Measurements from ENCODE around the gene TEX264. TPM values are rescaled to one million over a fixed set of nuclear protein-coding genes. Genes with fewer than 3 reads are reported as not detected.

TEX264 gene
- total RNA-seq, 1 donor from 2014 or later, result 31.5 TPM

DNA sequence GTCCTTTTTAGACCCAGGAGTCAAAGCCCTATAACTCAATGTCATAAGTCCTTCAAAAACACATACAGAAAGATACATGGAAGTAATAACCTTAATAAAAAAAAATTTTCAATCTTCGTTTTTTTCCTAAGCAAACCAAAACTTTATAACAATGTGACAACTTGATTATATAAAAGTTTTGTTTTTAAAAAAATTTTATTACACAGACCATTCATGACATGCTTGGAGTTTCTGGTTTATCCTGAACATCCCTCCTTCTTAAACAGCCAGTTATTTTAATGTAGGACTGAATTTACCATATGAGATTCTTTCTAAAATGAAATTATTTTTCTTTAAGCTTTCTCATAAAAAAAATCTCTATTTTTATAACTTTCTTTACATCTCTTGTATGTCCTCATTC, 77.3 kb downstream of the TEX264 start:
- DNase-seq (ENCODE audit: low read depth, low spot score), result no peak

DNA sequence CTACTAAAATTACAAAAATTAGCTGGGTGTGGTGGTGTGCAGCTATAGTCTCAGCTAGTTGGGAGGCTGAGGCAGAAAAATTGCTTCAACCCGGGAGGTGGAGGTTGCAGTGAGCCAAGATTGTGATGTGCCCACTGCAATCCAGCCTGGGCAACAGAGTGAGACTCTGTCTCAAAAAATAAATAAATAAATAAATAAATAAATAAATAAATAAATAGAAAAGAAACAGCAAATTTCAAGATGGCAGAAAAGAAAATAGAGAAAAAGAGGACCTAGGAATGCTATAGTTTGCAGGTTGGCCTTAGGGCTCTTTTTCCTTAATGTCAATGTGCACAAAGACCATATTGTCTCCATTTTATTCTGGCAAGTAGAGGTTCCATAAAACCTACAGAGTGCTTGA, 79.8 kb downstream of the TEX264 start:
- DNase-seq (ENCODE audit: low read depth, low spot score), result no peak

DNA sequence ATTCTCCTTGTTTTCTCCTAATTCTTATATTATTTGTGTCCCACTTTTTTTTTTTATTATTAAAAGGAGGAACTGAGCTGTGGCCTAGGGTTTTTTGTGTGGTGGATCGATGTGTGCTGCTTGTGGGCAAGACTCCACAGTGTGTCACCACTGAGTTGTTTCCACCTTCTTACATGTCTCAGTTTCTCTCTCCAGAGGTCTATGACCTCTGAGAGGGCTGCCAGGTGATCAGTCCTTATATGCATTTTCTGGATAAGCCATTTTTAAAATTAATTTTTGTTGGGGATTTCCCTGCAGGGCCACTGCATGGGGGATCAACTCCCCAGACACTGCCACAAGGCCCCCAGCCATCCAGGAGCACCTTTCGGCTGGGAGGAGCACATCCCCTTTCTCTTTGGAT, 80.2 kb downstream of the TEX264 start:
- DNase-seq (ENCODE audit: low read depth, low spot score), result no peak

Other genes starting within 250 kb of the TEX264 start
- gene DCAF1, start 171.2 kb upstream of the TEX264 start, total RNA-seq, result 17.7 and 26.9 TPM in 2 replicates
- 17.8 and 20.1 TPM in 2 replicates for gene RAD54L2, start 132.5 kb upstream of the TEX264 start, total RNA-seq
- 0.18 TPM in 1 of 2 replicates, not detected in the other for gene GRM2, start 35.8 kb downstream of the TEX264 start, total RNA-seq
- not detected in 2 replicates for gene IQCF6, start 108.0 kb downstream of the TEX264 start, total RNA-seq
- not detected in 2 replicates for gene IQCF2, start 190.4 kb downstream of the TEX264 start, total RNA-seq
- not detected in 2 replicates for gene IQCF5, start 204.3 kb downstream of the TEX264 start, total RNA-seq
- 0.13 TPM in 1 of 2 replicates, not detected in the other for gene IQCF1, start 232.1 kb downstream of the TEX264 start, total RNA-seq